HepG2 (cell line): ENCODE measurements around the gene PLXND1. TPM values are rescaled to one million over a fixed set of nuclear protein-coding genes. Genes with fewer than 3 reads are reported as not detected.

Experiments
- ATRX ChIP-seq: sonication (generic); formaldehyde crosslinking; IDR thresholded peaks from 2 replicates; pipeline ENCODE4 v1.4.0; 2020; ENCODE audit warnings: missing genetic modification reagents, borderline replicate concordance
- ETV6 ChIP-seq: sonication (generic); formaldehyde crosslinking; conservative IDR thresholded peaks from 2 replicates; pipeline ENCODE4 v1.4.0; 2020; ENCODE audit warnings: missing genetic modification reagents
- HOMEZ ChIP-seq: IDR thresholded peaks from 2 replicates; pipeline ENCODE4 v1.6.1; 2016; ENCODE audit warnings: low read depth
- ISL2 ChIP-seq: sonication (generic); formaldehyde crosslinking; IDR thresholded peaks from 2 replicates; pipeline ENCODE4 v1.5.0; 2020; ENCODE audit warnings: missing genetic modification reagents
- NR2F6 ChIP-seq, 2 experiments: IDR thresholded peaks; 2 replicates each; pipeline ENCODE4 v1.6.1; 2016; ENCODE audit warnings: antibody characterized with exemption in 1 of 2, mild to moderate bottlenecking in 1 of 2
- SMYD3 ChIP-seq: sonication (generic); formaldehyde crosslinking; IDR thresholded peaks from 2 replicates; pipeline ENCODE4 v1.8.1; 2023; ENCODE audit warnings: mild to moderate bottlenecking, missing genetic modification reagents
- UBTF ChIP-seq: sonication (generic); formaldehyde crosslinking; IDR thresholded peaks from 2 replicates; pipeline ENCODE4 v1.4.0; 2020; ENCODE audit warnings: mild to moderate bottlenecking, missing genetic modification reagents
- ZNF275 ChIP-seq: sonication (generic); formaldehyde crosslinking; IDR thresholded peaks from 2 replicates; pipeline ENCODE4 v1.8.0; 2022; ENCODE audit warnings: missing genetic modification reagents, mild to moderate bottlenecking, inconsistent platforms, borderline replicate concordance
- ZNF292 ChIP-seq: sonication (generic); formaldehyde crosslinking; IDR thresholded peaks from 2 replicates; pipeline ENCODE4 v1.8.1; 2022; ENCODE audit warnings: mild to moderate bottlenecking, low read depth, missing genetic modification reagents, borderline replicate concordance
- ZNF383 ChIP-seq: sonication (generic); formaldehyde crosslinking; IDR thresholded peaks from 2 replicates; pipeline ENCODE4 v1.4.0; 2020; ENCODE audit warnings: missing genetic modification reagents, mild to moderate bottlenecking, borderline replicate concordance
- ZNF460 ChIP-seq: sonication (generic); formaldehyde crosslinking; IDR thresholded peaks from 2 replicates; pipeline ENCODE4 v1.5.1; 2020; ENCODE audit warnings: missing genetic modification reagents, mild to moderate bottlenecking, borderline replicate concordance
- ZNF576 ChIP-seq: sonication (generic); formaldehyde crosslinking; IDR thresholded peaks from 2 replicates; pipeline ENCODE4 v1.4.0; 2020; ENCODE audit warnings: mild to moderate bottlenecking, missing genetic modification reagents
- ZNF749 ChIP-seq: sonication (generic); formaldehyde crosslinking; IDR thresholded peaks from 2 replicates; pipeline ENCODE4 v1.8.0; 2022; ENCODE audit warnings: mild to moderate bottlenecking, missing genetic modification reagents, moderate library complexity, borderline replicate concordance
- ZNF839 ChIP-seq: sonication (generic); formaldehyde crosslinking; IDR thresholded peaks from 2 replicates; pipeline ENCODE4 v1.4.0; 2020; ENCODE audit warnings: missing genetic modification reagents, mild to moderate bottlenecking, borderline replicate concordance
- ZNF878 ChIP-seq: sonication (generic); formaldehyde crosslinking; IDR thresholded peaks from 2 replicates; pipeline ENCODE4 v1.8.1; 2023; ENCODE audit warnings: mild to moderate bottlenecking, missing genetic modification reagents, moderate library complexity
- polyA plus RNA-seq, 8 experiments: library from polyadenylated mRNA; depleted of rRNA in 3 of 8; stranded (reverse) in 7 of 8; unstranded in 1 of 8; fragments of >200 nt; fragmentation: Illumina TruSeq in 4 of 8; extraction: Trizol in 4 of 8; gene quantifications; 2 replicates each; pipeline versions ENCODE4 v1.2.1 to v1.2.3, GENCODE V29; 2011 to 2016; ENCODE audit warnings: low read depth in 4 of 8, missing spikeins in 1 of 8, mixed read lengths in 1 of 8; ENCODE audit not compliant: insufficient read depth in 1 of 8
- total RNA-seq, 5 experiments: library from RNA; depleted of rRNA; stranded (reverse); fragments of >200 nt; fragmentation: Illumina TruSeq; extraction: Trizol; gene quantifications; 2 replicates each; pipeline ENCODE4 v1.2.3, GENCODE V29; 2016; ENCODE audit warnings: low read depth in 1 of 5

Gene PLXND1
- total and polyA plus RNA-seq, 2 of the 13 experiments (the other 11 are each of a cell fraction or from before 2014, with no cell fraction given) = 15.9 to 42.0 TPM

- TF ChIP-seq ZNF460 (no peak), ISL2 (CRISPR knock-in tag) (peak; percentile 50; the same call in 1 of the 2 replicates), ZNF383 (CRISPR knock-in tag) (no peak; the same call in 1 of the 2 replicates), NR2F6 (IDR thresholded peaks at IDR 0.05) (peak; percentile 98), NR2F6 (CRISPR knock-in tag; IDR thresholded peaks at IDR 0.05) (peak; percentile 100), ATRX (CRISPR knock-in tag) (no peak), ZNF576 (CRISPR knock-in tag) (no peak), SMYD3 (no peak), ZNF878 (no peak), ZNF749 (CRISPR knock-in tag) (no peak), ZNF839 (CRISPR knock-in tag) (no peak), ZNF292 (CRISPR knock-in tag) (peak; percentile 65), ZNF275 (CRISPR knock-in tag) (no peak), UBTF (CRISPR knock-in tag) (peak; percentile 57; the same call in 1 of the 2 replicates), ETV6 (no peak), HOMEZ (CRISPR knock-in tag) (peak; percentile 70; the same call in 1 of the 2 replicates)
Observed at GRCh38 chr3:129594907-129595390, 11.5 kb downstream of the PLXND1 start (continued).
